Stimulated activated CD4-positive, alpha-beta T cell treated with anti-CD3 and anti-CD28 coated beads, Interleukin-15, amount 100 ng/mL, for 1 hour (primary cell): ENCODE measurements around the gene ZFAND3.

Experiments used
- DNase-seq, 2 donors: peaks; one replicate each; pipeline ENCODE4 v3.0.0-alpha.2; 2020; ENCODE audit warnings: low read depth in 1 of 2, low spot score in 1 of 2

The ZFAND3 gene

GRCh38 chr6:38177882-38178583, 358.5 kb downstream of the ZFAND3 start:
- no peak for DNase-seq

GRCh38 chr6:38178584-38178886, 359.0 kb downstream of the ZFAND3 start:
- no peak for DNase-seq

GRCh38 chr6:38179300-38179699, 359.8 kb downstream of the ZFAND3 start:
- no peak for DNase-seq

- no peak for DNase-seq
Observed at GRCh38 chr6:38179794-38180430, 360.4 kb downstream of the ZFAND3 start.

- no peak for DNase-seq
Observed at GRCh38 chr6:38180586-38180985, 361.1 kb downstream of the ZFAND3 start.

GRCh38 chr6:38182426-38182825, 362.9 kb downstream of the ZFAND3 start:
- DNase-seq = no peak

GRCh38 chr6:38183856-38184584, 364.5 kb downstream of the ZFAND3 start:
- no peak for DNase-seq

GRCh38 chr6:38184585-38185080, 365.1 kb downstream of the ZFAND3 start:
- no peak for DNase-seq

- no peak for DNase-seq
Observed at GRCh38 chr6:38185244-38185643, 365.7 kb downstream of the ZFAND3 start.

GRCh38 chr6:38185752-38186151, 366.2 kb downstream of the ZFAND3 start:
- DNase-seq = no peak

- DNase-seq = no peak
Observed at GRCh38 chr6:38187325-38187724, 367.8 kb downstream of the ZFAND3 start.

GRCh38 chr6:38187811-38188590, 368.5 kb downstream of the ZFAND3 start:
- no peak for DNase-seq

GRCh38 chr6:38188677-38189335, 369.3 kb downstream of the ZFAND3 start:
- no peak for DNase-seq

- DNase-seq = no peak
Observed at GRCh38 chr6:38191418-38191817, 371.9 kb downstream of the ZFAND3 start.

GRCh38 chr6:38192011-38192410, 372.5 kb downstream of the ZFAND3 start:
- no peak for DNase-seq

GRCh38 chr6:38192487-38192886, 373.0 kb downstream of the ZFAND3 start:
- no peak for DNase-seq

- DNase-seq = no peak
Observed at GRCh38 chr6:38193051-38193450, 373.5 kb downstream of the ZFAND3 start.

GRCh38 chr6:38193481-38194281, 374.2 kb downstream of the ZFAND3 start:
- no peak for DNase-seq

- DNase-seq = no peak
Observed at GRCh38 chr6:38194282-38194572, 374.7 kb downstream of the ZFAND3 start.

GRCh38 chr6:38194589-38194988, 375.1 kb downstream of the ZFAND3 start:
- no peak for DNase-seq
